Right ventricle myocardium inferior (tissue), 1 donor: ENCODE data around the gene COQ6. TPM values are rescaled to one million over a fixed set of nuclear protein-coding genes. Genes with fewer than 3 reads are reported as not detected.
"Not testable (repeated sequence)": the region's sequence is repeated elsewhere in the genome, so short reads cannot be mapped to it uniquely, and the experiment has no call there.

Experiments
- ATAC-seq: fragments of 200-7000 bp; cut with Tn5 transposase; one replicate; pipeline ENCODE4 v1.9.1; 2020; ENCODE audit warnings: mild to moderate bottlenecking, moderate library complexity
- DNase-seq: peaks from one replicate; pipeline ENCODE4 v3.0.0; 2021; ENCODE audit errors: missing footprints
- intact Hi-C: fragments of 100-400 bp; cut with DNase I; formaldehyde crosslinking; loops from one replicate; pipeline ENCODE4 v1.11.0; 2022
- long read RNA-seq: library from polyadenylated mRNA; unstranded; transcript quantifications from one replicate; pipeline ENCODE4 v2.0.0, GENCODE V29; 2021
- total RNA-seq: library from RNA; stranded (reverse); fragmentation: NEBNext Ultra II Directional; extraction: Animal tissue kit (Norgen Biotek cat#: 25700); gene quantifications from one replicate; pipeline ENCODE4 v1.2.1, GENCODE V29; 2021
- donor health status: DM: no; HTN: yes; CAD: no; lungs with severe emphysema.

Gene COQ6
- total RNA-seq, result 47.2 TPM
- long read RNA-seq, transcript COQ6-201 (12 exons, 2,118 nt), result major isoform, 47 of 64 reads
- long read RNA-seq, partial matches to known transcripts, result 11 of 64 reads
- long read RNA-seq, other reads (novel, unspliced or antisense), result 6 of 64 reads

GRCh38 chr14:73949752-73950734, at the start of gene COQ6, which contains the start of gene FAM161B:
Gene COQ6, plus strand, starts transcription at chr14:73950302. Its CDS starts 31 bp downstream, at chr14:73950333.
Gene FAM161B, minus strand, starts transcription at chr14:73950094. Its CDS starts 68 bp downstream, at chr14:73950026.
- DNase-seq (peak; percentile 95), ATAC-seq (peak; percentile 99)
- intact Hi-C loops, result loop anchor here (2.0 kb wide), 1 partner anchor 69 kb away; the partner anchor contains the start of genes BBOF1 and ENTPD5

- DNase-seq (no peak), ATAC-seq (no peak)
- intact Hi-C loops, result no loop called here
Observed at GRCh38 chr14:73903028-73903427, 47.1 kb upstream of the COQ6 start.

DNA sequence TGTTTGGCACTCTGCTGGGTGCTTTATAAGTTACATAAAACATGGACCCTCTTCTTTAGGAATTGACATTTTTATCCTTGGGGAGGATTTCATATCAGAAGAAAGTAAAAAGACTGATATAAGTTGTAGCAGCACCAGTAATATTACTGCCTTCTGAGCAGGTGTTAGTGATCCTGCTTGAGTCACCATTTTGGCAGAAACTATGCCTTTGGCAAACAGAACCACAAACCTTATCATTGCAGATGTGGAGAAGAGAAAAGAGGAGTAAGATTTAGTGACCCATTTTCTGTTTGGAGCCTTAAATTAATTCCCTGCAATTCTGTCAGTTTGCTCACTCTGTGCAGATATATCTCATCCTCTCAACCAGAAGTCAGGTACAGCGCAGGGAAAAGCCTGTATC, 40.4 kb upstream of the COQ6 start:
- DNase-seq (no peak), ATAC-seq (no peak)
- intact Hi-C loops, result no loop called here

- ATAC-seq, result no peak
- no peak for DNase-seq
- intact Hi-C loops, result no loop called here
Observed at GRCh38 chr14:73913256-73913655, 36.8 kb upstream of the COQ6 start.

- intact Hi-C loops, result no loop called here
- ATAC-seq, result no peak
Observed at GRCh38 chr14:73916324-73916723, 33.8 kb upstream of the COQ6 start.

GRCh38 chr14:73919457-73919856, 30.6 kb upstream of the COQ6 start:
- ATAC-seq, DNase-seq, intact Hi-C loops: not testable (repeated sequence)

More at GRCh38 chr14:73916324-73916723, 33.8 kb upstream of the COQ6 start:
- DNase-seq, result no peak

DNA sequence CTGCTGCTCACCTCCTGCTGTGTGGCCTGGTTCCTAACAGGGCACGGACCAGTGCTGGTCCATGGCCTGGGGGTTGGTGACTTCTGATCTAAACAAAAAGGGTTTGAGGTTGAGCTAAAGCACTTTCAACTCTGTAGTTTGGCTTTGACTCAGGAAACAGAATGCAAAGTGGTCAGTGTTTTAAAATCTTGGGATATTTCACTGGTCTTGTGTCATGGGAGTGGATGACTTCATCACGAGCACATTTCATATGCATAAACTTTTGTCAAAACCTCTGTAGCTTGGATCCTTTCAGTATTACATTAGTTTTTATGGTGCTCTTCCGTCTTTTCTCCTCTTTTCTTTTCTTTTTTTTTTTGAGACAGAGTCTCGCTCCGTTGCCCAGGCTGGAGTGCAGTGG, 25.8 kb upstream of the COQ6 start:
- no peak for ATAC-seq
- DNase-seq, result no peak
- intact Hi-C loops, result no loop called here

GRCh38 chr14:73935666-73936065, 14.4 kb upstream of the COQ6 start:
- ATAC-seq, result no peak
- intact Hi-C loops, result no loop called here
- DNase-seq, result no peak

DNA sequence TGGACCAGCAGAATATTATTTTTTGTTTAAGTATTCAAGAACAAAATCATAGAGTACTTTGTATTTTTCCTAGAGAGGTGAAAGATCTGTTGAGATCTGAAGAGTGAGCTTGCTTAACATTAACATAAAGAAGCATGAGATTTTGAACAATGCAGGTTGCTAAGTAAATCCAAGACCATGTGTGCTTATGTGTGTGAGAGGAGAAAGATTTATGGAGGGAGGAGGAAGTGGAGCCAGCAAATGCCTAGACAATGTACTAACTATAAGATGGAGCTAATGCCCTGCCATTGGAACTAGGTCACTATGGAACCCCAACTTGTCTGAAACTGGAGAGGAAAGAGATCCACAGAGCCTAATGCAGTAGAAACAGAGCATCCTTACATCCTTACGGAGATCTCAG, 13.6 kb upstream of the COQ6 start:
- intact Hi-C loops, result no loop called here
- DNase-seq (no peak), ATAC-seq (no peak)

DNA sequence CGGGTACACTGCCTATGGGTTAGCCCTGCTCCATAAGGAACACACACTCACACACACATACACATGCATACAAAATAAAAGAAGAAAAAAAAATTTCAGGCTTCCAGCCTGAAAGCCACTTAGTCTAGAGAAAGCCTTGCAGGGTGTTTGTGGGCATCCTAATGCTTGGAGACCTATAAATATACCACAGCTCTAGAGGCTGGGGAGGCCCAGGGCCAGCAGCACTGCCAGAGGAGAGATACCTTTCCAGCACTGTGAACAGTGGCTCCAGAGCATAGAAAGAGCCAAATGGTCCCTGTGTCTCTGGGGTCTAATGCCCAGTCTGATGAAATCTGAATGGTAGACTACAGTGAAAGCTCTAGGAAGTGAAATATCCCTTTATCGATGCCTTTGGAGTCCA, 13.1 kb upstream of the COQ6 start:
- DNase-seq, result no peak
- peak; percentile 42 for ATAC-seq
- intact Hi-C loops, result no loop called here

DNA sequence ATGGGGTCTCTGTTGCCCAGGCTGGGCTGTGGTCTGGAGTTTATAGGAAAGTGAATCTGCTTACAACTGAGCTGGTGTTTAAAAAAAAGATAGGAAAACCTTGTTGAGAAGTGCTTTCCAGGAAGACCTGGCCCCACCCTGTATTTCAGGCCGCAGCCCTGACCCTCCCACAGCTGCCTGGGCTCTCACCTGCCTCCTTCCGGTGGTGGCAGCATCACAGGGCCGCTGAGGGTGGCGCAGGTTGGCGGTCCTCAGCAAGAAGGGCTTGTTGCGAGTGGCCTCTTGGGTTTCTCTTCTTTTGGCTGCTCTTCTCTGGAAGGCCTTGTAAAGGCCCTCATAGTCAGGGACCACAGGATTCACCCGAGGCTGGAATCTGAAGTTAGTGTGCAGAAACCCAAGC, 7.9 kb upstream of the COQ6 start:
- ATAC-seq (no peak), DNase-seq (no peak)
- intact Hi-C loops, result no loop called here

GRCh38 chr14:73943083-73943482, 7.0 kb upstream of the COQ6 start:
- DNase-seq, result no peak
- intact Hi-C loops, result no loop called here
- peak; percentile 80 for ATAC-seq

GRCh38 chr14:73944432-73945158, 5.5 kb upstream of the COQ6 start:
- intact Hi-C loops, result no loop called here
- ATAC-seq, result no peak
- DNase-seq, result peak; percentile 56

DNA sequence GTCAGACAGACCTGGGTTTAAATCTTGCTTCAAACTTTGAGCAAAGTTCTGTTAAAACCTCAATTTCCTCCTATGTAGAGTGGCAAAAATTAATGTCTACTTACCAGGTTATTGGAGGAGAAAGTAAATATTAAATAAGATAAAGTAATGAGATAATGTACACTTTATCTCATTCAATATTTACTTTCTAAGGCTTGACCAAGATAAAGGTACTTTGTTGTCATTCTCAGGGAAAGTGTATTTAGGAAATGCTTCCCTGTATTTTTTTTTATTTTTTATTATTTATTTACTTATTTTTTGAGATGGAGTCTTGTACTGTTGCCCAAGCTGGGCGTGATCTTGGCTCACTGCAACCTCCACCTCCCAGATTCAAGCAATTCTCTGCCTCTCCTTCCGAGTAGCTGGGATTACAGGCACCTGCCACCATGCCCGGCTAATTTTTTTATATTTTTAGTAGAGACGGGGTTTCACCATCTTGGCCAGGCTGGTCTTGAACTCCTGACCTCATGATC, 4.9 kb upstream of the COQ6 start:
- intact Hi-C loops, result no loop called here
- ATAC-seq (no peak), DNase-seq (no peak)

DNA sequence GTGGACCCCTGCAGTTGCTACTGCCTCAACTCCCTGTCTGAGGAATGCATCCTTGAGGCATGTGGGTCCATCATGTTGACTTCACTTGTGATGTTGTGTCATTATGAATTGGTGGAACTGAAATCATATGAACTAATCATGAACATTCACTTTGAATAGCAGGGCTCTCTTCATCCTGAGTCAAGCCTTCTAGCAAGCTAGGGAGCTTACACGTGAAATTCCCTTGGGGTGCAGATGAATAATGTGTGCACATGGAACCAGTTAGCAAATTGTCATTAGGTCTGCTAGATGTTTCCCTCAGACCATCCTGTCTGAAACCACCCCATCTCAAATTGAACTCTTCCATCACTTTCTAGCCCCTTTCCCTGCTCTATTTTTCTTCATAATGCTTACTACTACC, 3.6 kb downstream of the COQ6 start:
- intact Hi-C loops, result no loop called here
- DNase-seq (no peak), ATAC-seq (no peak)

GRCh38 chr14:73955674-73956073, 5.6 kb downstream of the COQ6 start:
- ATAC-seq (no peak), DNase-seq (no peak)
- intact Hi-C loops, result no loop called here

DNA sequence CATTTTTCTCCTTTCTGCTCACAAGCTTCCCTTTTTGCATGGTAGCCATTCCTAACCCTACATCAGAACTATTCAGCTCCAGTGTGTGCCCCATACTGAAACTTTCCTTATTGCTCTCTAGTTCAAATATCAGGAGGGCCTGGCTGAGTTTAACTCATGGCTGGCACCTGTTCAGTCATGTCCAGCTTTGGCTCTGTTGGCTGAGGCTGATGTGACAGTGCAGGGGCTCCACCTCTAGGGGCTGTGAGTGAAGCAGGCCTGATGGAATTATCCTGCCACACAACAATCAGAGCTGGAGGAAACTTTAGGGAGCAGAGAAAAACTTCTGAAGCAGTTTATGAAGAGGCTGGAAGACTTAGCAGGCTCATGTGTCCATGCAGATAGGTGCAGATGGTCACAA, 8.5 kb downstream of the COQ6 start:
- ATAC-seq (no peak), DNase-seq (no peak)
- intact Hi-C loops, result no loop called here

- DNase-seq (no peak), ATAC-seq (no peak)
- intact Hi-C loops, result no loop called here
Observed at GRCh38 chr14:73961192-73961591, 11.1 kb downstream of the COQ6 start.

- intact Hi-C loops, result no loop called here
- DNase-seq (no peak), ATAC-seq (no peak)
Observed at GRCh38 chr14:73965216-73965615, 15.1 kb downstream of the COQ6 start.
